Body of pancreas (tissue), 4 donors: ENCODE results near the gene FLYWCH1.

Experiments used
- POLR2A ChIP-seq, 3 donors: fragments of 450-650 bp; IDR thresholded peaks; one replicate each; pipeline ENCODE4 v1.6.1; 2016; ENCODE audit warnings: antibody characterized with exemption in 3 of 3, mild to moderate bottlenecking in 2 of 3
- TF ChIP-seq, protein P1 (sequence below), 7 experiments: fragments of 450-650 bp in 4 of 7; fragments of 200-600 bp in 3 of 7; sonication (generic) in 3 of 7; IDR thresholded peaks; one replicate each; pipeline ENCODE4 v1.5.1; 2016 to 2019; ENCODE audit warnings: antibody characterized with exemption in 7 of 7

DNA sequence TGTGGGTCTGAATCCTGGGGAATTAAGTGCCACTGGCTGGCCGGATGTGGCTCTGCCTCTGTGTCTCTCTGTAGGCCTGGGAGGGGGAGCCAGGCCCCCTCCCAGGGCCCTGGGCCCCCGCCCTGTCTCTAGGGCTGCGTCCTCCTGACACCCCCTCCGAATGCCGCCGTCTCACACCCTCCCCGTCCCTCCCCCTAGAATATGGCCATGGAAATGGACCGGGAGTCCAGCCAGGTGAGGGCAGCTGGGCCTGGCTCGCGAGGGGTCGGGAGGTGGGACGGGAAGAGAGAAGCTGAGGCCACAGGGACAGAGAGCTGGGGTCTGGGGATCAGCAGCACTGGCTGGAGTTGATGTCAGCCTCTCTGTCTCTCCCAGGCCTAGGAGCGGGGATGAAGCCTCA is 84.6 kb downstream of the FLYWCH1 start:
- TF ChIP-seq, protein P1, sequence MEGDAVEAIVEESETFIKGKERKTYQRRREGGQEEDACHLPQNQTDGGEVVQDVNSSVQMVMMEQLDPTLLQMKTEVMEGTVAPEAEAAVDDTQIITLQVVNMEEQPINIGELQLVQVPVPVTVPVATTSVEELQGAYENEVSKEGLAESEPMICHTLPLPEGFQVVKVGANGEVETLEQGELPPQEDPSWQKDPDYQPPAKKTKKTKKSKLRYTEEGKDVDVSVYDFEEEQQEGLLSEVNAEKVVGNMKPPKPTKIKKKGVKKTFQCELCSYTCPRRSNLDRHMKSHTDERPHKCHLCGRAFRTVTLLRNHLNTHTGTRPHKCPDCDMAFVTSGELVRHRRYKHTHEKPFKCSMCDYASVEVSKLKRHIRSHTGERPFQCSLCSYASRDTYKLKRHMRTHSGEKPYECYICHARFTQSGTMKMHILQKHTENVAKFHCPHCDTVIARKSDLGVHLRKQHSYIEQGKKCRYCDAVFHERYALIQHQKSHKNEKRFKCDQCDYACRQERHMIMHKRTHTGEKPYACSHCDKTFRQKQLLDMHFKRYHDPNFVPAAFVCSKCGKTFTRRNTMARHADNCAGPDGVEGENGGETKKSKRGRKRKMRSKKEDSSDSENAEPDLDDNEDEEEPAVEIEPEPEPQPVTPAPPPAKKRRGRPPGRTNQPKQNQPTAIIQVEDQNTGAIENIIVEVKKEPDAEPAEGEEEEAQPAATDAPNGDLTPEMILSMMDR (IDR thresholded peaks at IDR 0.05), result no peak
- no peak for TF ChIP-seq POLR2A (IDR thresholded peaks at IDR 0.05)
